H1 (cell line): ENCODE data around the gene CCDC197. TPM values are rescaled to one million over a fixed set of nuclear protein-coding genes. Genes with fewer than 3 reads are reported as not detected.

Experiments
- CTCF ChIA-PET: fragments of 300-600 bp; sonication (Branson Sonifier 250); formaldehyde crosslinking; loops from one replicate; lab custom pipeline; 2021; ENCODE audit not compliant: partially characterized antibody; lab: Charles Lee
- POLR2A ChIA-PET: fragments of 300-600 bp; sonication (Branson Sonifier 250); formaldehyde crosslinking; loops from one replicate; lab custom pipeline; 2021; ENCODE audit warnings: inconsistent platforms; ENCODE audit not compliant: partially characterized antibody; lab: Charles Lee
- DNase-seq, 2 experiments: peaks; one replicate each; pipeline versions ENCODE4 v3.0.0 to v3.0.0-alpha.2; 2010 to 2022; ENCODE audit warnings: low spot score in 2 of 2, low read depth in 1 of 2, mixed read lengths in 1 of 2
- FAIRE-seq: peaks from 2 replicates; lab custom pipeline; 2011; peaks lifted over from hg19 to GRCh38; lab: Jason Lieb, UNC
- H2AFZ ChIP-seq: 2 replicates; pipeline ENCODE4 v1.8.1; 2012; ENCODE audit warnings: low read length, inconsistent platforms
- H2AK5ac ChIP-seq: 2 replicates; pipeline ENCODE4 v1.6.1; 2013; ENCODE audit warnings: low read depth, low read length
- H2BK120ac ChIP-seq: replicated peaks from 2 replicates; pipeline ENCODE3; 2013; ENCODE audit warnings: low read depth, low read length, inconsistent platforms
- H2BK12ac ChIP-seq: 2 replicates; pipeline ENCODE4 v1.6.1; 2013; ENCODE audit warnings: low read depth, low read length
- H2BK15ac ChIP-seq: 2 replicates; pipeline ENCODE4 v1.6.1; 2013; ENCODE audit warnings: low read length
- H2BK20ac ChIP-seq: 2 replicates; pipeline ENCODE4 v1.6.1; 2013; ENCODE audit warnings: low read length
- H2BK5ac ChIP-seq: 2 replicates; pipeline ENCODE4 v1.6.1; 2013; ENCODE audit warnings: low read depth, low read length
- H3K14ac ChIP-seq: 2 replicates; pipeline ENCODE4 v1.6.1; 2013; ENCODE audit warnings: inconsistent platforms; ENCODE audit not compliant: insufficient read length
- H3K18ac ChIP-seq: 2 replicates; pipeline ENCODE4 v1.6.1; 2013; ENCODE audit warnings: low read length; ENCODE audit errors: extremely low read depth
- H3K23ac ChIP-seq: 2 replicates; pipeline ENCODE4 v1.6.1; 2013; ENCODE audit warnings: inconsistent platforms; ENCODE audit not compliant: insufficient read length
- H3K23me2 ChIP-seq: 2 replicates; pipeline ENCODE4 v1.6.1; 2013; ENCODE audit warnings: low read depth, low read length
- H3K27ac ChIP-seq: 2 replicates; pipeline ENCODE4 v1.6.1; 2011; ENCODE audit warnings: low read depth, low read length, inconsistent platforms
- H3K27me3 ChIP-seq, 4 experiments: replicated peaks in 1 of 4; 1 replicate in 1 of 4; 2 replicates in 3 of 4; pipeline versions ENCODE4 v1.6.1 to v1.8.1; 2011 to 2013; ENCODE audit warnings: low read length in 3 of 4, mild to moderate bottlenecking in 3 of 4, inconsistent platforms in 2 of 4, mixed read lengths in 2 of 4, moderate library complexity in 1 of 4; ENCODE audit not compliant: control insufficient read depth in 3 of 4, insufficient read depth in 3 of 4; ENCODE audit errors: extremely low read depth in 1 of 4
- H3K36me3 ChIP-seq, 4 experiments: 2 replicates each; pipeline versions ENCODE4 v1.6.1 to v1.8.1; 2011 to 2013; ENCODE audit warnings: mild to moderate bottlenecking in 4 of 4, low read length in 3 of 4, moderate library complexity in 2 of 4, control low read depth in 1 of 4, inconsistent platforms in 1 of 4; ENCODE audit not compliant: insufficient read depth in 4 of 4, control insufficient read depth in 2 of 4
- H3K4ac ChIP-seq: replicated peaks from 2 replicates; pipeline ENCODE3; 2013; ENCODE audit warnings: low read length, low read depth, mixed read lengths, inconsistent platforms; ENCODE audit not compliant: insufficient read length
- H3K4me1 ChIP-seq, 4 experiments: replicated peaks in 1 of 4; 1 replicate in 1 of 4; 2 replicates in 3 of 4; pipeline versions ENCODE4 v1.6.1 to v1.8.1; 2011 to 2013; ENCODE audit warnings: low read length in 3 of 4, inconsistent platforms in 2 of 4, mixed read lengths in 1 of 4; ENCODE audit not compliant: insufficient read depth in 4 of 4, control insufficient read depth in 3 of 4
- H3K4me2 ChIP-seq, 2 experiments: 2 replicates each; pipeline versions ENCODE4 v1.6.1 to v1.8.1; 2011 to 2013; ENCODE audit warnings: low read depth in 2 of 2, low read length in 2 of 2, control low read depth in 1 of 2, inconsistent platforms in 1 of 2, mild to moderate bottlenecking in 1 of 2; ENCODE audit not compliant: insufficient read depth in 1 of 2
- H3K4me3 ChIP-seq, 4 experiments: fragments of 200-600, 300-600 bp in 1 of 4; sonication (generic), shearing (Covaris generic), sonication (Bioruptor Twin) in 1 of 4; 2 replicates each; pipeline versions ENCODE4 v1.5.1 to v1.8.1; 2011 to 2016; ENCODE audit warnings: low read length in 4 of 4, low read depth in 3 of 4, control low read depth in 2 of 4, inconsistent platforms in 2 of 4, mild to moderate bottlenecking in 2 of 4, mixed read lengths in 1 of 4, moderate library complexity in 1 of 4; ENCODE audit not compliant: insufficient read depth in 2 of 4; ENCODE audit errors: extremely low read depth in 1 of 4
- H3K56ac ChIP-seq: replicated peaks from 2 replicates; pipeline ENCODE3; 2013; ENCODE audit warnings: low read depth, mild to moderate bottlenecking, mixed read lengths, low read length, inconsistent platforms; ENCODE audit not compliant: insufficient read length
- H3K79me1 ChIP-seq: 2 replicates; pipeline ENCODE4 v1.6.1; 2013; ENCODE audit warnings: low read depth, low read length, control low read depth
- H3K79me2 ChIP-seq, 2 experiments: 2 replicates each; pipeline versions ENCODE4 v1.6.1 to v1.8.1; 2012 to 2013; ENCODE audit warnings: low read length in 2 of 2, mild to moderate bottlenecking in 2 of 2, inconsistent platforms in 1 of 2; ENCODE audit not compliant: insufficient read depth in 2 of 2, control insufficient read depth in 1 of 2
- H3K9ac ChIP-seq, 4 experiments: replicated peaks in 1 of 4; 1 replicate in 1 of 4; 2 replicates in 3 of 4; pipeline versions ENCODE4 v1.6.1 to v1.8.1; 2011 to 2013; ENCODE audit warnings: low read depth in 3 of 4, low read length in 3 of 4, control low read depth in 2 of 4, mild to moderate bottlenecking in 2 of 4, moderate library complexity in 2 of 4, inconsistent platforms in 1 of 4; ENCODE audit errors: extremely low read depth in 1 of 4
- H3K9me3 ChIP-seq, 2 experiments: 2 replicates each; pipeline versions ENCODE4 v1.6.1 to v1.8.1; 2012 to 2013; ENCODE audit warnings: mild to moderate bottlenecking in 2 of 2, moderate library complexity in 2 of 2, control low read depth in 1 of 2, inconsistent platforms in 1 of 2, low read depth in 1 of 2, low read length in 1 of 2, mixed read lengths in 1 of 2; ENCODE audit not compliant: insufficient read depth in 2 of 2
- H4K20me1 ChIP-seq, 2 experiments: replicated peaks in 1 of 2; 2 replicates each; pipeline versions ENCODE3 to v1.8.1; 2011 to 2013; ENCODE audit warnings: inconsistent platforms in 2 of 2, low read length in 2 of 2, mild to moderate bottlenecking in 1 of 2; ENCODE audit not compliant: insufficient read depth in 2 of 2, control insufficient read depth in 1 of 2
- H4K5ac ChIP-seq: 2 replicates; pipeline ENCODE4 v1.6.1; 2013; ENCODE audit warnings: low read length, low read depth, mixed read lengths, inconsistent platforms; ENCODE audit not compliant: insufficient read length
- H4K8ac ChIP-seq: 2 replicates; pipeline ENCODE4 v1.8.0; 2013; ENCODE audit warnings: mild to moderate bottlenecking, moderate library complexity, low read length, inconsistent platforms; ENCODE audit not compliant: insufficient read depth; ENCODE audit errors: extremely low read depth
- H4K91ac ChIP-seq: replicated peaks from 2 replicates; pipeline ENCODE3; 2013; ENCODE audit warnings: low read length, mixed read lengths, inconsistent platforms; ENCODE audit not compliant: insufficient read length
- BCL11A ChIP-seq, 2 experiments: IDR thresholded peaks; one replicate each; pipeline ENCODE4 v1.6.1; 2011; ENCODE audit warnings: low read depth in 2 of 2, low read length in 2 of 2, mild to moderate bottlenecking in 2 of 2
- HDAC2 ChIP-seq, 2 experiments: fragments of 300-600 bp in 1 of 2; sonication (generic) in 1 of 2; IDR thresholded peaks; 2 replicates each; pipeline ENCODE4 v1.6.1; 2011 to 2012; ENCODE audit warnings: low read depth in 2 of 2, low read length in 2 of 2, mild to moderate bottlenecking in 2 of 2, moderate library complexity in 2 of 2, borderline replicate concordance in 1 of 2, inconsistent platforms in 1 of 2
- WGBS, 2 experiments: shearing (Covaris generic) in 1 of 2; methylation state at CpG; one replicate each; pipeline versions ENCODE4 v1.1.6 to v1.1.7; 2013 to 2015; ENCODE audit warnings: low lambda C conversion rate in 2 of 2, mixed read lengths in 2 of 2, inconsistent platforms in 1 of 2, low coverage in 1 of 2, missing lambda C conversion rate in 1 of 2; ENCODE audit not compliant: insufficient replicate concordance in 2 of 2, insufficient coverage in 1 of 2, insufficient read length in 1 of 2; ENCODE audit errors: extremely low coverage in 1 of 2, missing lambda C conversion rate in 1 of 2; 5-methylcytosine and 5-hydroxymethylcytosine counted together
- polyA plus RNA-seq, 7 experiments: library from polyadenylated mRNA; depleted of rRNA in 3 of 7; stranded (reverse) in 5 of 7; unstranded in 2 of 7; fragments of >200 nt in 5 of 7; fragments of 200-250 nt in 2 of 7; gene quantifications; 1 replicate in 5 of 7; 2 replicates in 1 of 7; 4 replicates in 1 of 7; pipeline versions ENCODE4 v1.2.1 to v1.2.3, GENCODE V29; 2011 to 2013; ENCODE audit warnings: missing spikeins in 2 of 7, mixed read lengths in 2 of 7
- total RNA-seq: library from RNA; stranded (reverse); fragmentation: NEBNext Ultra II Directional; extraction: Animal tissue kit (Norgen Biotek cat#: 25700); gene quantifications from 2 replicates; pipeline ENCODE4 v1.2.1, GENCODE V29; 2021

Gene CCDC197
- total and polyA plus RNA-seq, 2 of the 8 experiments (the other 6 are each of a cell fraction or from before 2014, with no cell fraction given) = not detected

- no peak overlapping the region for H2BK12ac ChIP-seq
- no peak overlapping the region for H4K8ac ChIP-seq
- no peak overlapping the region for H3K23ac ChIP-seq
- H3K4me1 ChIP-seq = peaks cover 0 to 8% (median 2%) of the 10 kb centered on the region in 4 experiments; a peak in 4 of 7 replicates
- no peak overlapping the region for H2BK15ac ChIP-seq
- no peak overlapping the region for H2AFZ ChIP-seq
- H3K4me2 ChIP-seq = no peak overlapping the region
- no peak overlapping the region for H3K9ac ChIP-seq
- H4K20me1 ChIP-seq = no peaks in the 10 kb centered on the region
- H3K23me2 ChIP-seq = no peaks in the 10 kb centered on the region
- H3K14ac ChIP-seq = no peak overlapping the region
- no peak overlapping the region for H3K56ac ChIP-seq
- FAIRE-seq (no peak), DNase-seq (no peak)
- no peaks in the 10 kb centered on the region for H3K36me3 ChIP-seq
- no peak overlapping the region; the same call in 1 of the 2 replicates for H2AK5ac ChIP-seq
- ChIA-PET CTCF (interaction anchor here (0.7 to 7.6 kb wide), 8 partner anchors 7 to 156 kb away, joined by 3 to 108 read pairs (median 22); partner anchors contain the start of genes ASB2 and CCDC197), POLR2A (no interaction called here)
- H3K79me2 ChIP-seq = no peaks in the 10 kb centered on the region
- H4K5ac ChIP-seq = no peak overlapping the region
- no peak overlapping the region for H2BK20ac ChIP-seq
- no peak overlapping the region for H3K27ac ChIP-seq
- no peak overlapping the region for H4K91ac ChIP-seq
- H3K27me3 ChIP-seq = no peaks in the 10 kb centered on the region; a peak in 2 of 7 replicates
- H3K9me3 ChIP-seq = no peaks in the 10 kb centered on the region
- no peak overlapping the region for H3K4ac ChIP-seq
- H2BK5ac ChIP-seq = peak overlapping the region; percentile 12; the same call in 1 of the 2 replicates
- no peaks in the 10 kb centered on the region for H3K79me1 ChIP-seq
- no peak overlapping the region for H2BK120ac ChIP-seq
- H3K4me3 ChIP-seq = no peak overlapping the region
- no peak overlapping the region for H3K18ac ChIP-seq
- WGBS, 2 experiments = 82% methylated on average over 11 of the region's 11 CpGs; no CpG with 5 or more reads in 1 of the 2 experiments
- no peak for TF ChIP-seq HDAC2 (IDR thresholded peaks at IDR 0.05; ENCODE audit: borderline replicate concordance in 1 of 2, low read depth in 2 of 2, low read length in 2 of 2)
- no peak for TF ChIP-seq BCL11A (IDR thresholded peaks at IDR 0.05; ENCODE audit: low read depth in 2 of 2, low read length in 2 of 2)
These were observed 16.5 kb upstream of the CCDC197 start for GRCh38 chr14:93980456-93981201.
